ENCODE measurements around the gene KRT71. TPM values are rescaled to one million over a fixed set of nuclear protein-coding genes. Genes with fewer than 3 reads are reported as not detected.

Gene KRT71
- not detected in 3 replicates for total RNA-seq (2021)
- not detected for Bru-seq, nascent RNA
- long read RNA-seq, experiment 1, result 0 reads
- long read RNA-seq, experiment 2, result 0 reads
- long read RNA-seq, experiment 3, result 0 reads

- Mint-ChIP-seq H3K27ac (no peak within 1 kb of the TSS), H3K9me3 (no peaks in the 10 kb centered on the region), H3K27me3 (ENCODE audit: low read depth) (peaks cover 2% of the 10 kb centered on the region; the same call in 1 of the 2 replicates), H3K36me3 (no peaks in the 10 kb centered on the region), H3K4me1 (no peaks in the 10 kb centered on the region), H3K4me3 (no peak within 1 kb of the TSS)
- TF ChIP-seq RORB (CRISPR knock-in tag; IDR thresholded peaks at IDR 0.05) (no peak), RELA (CRISPR knock-in tag; IDR thresholded peaks at IDR 0.05; ENCODE audit: borderline replicate concordance) (no peak), KAT7 (CRISPR knock-in tag; IDR thresholded peaks at IDR 0.05; ENCODE audit: borderline replicate concordance) (no peak), ZNF425 (CRISPR knock-in tag; conservative IDR thresholded peaks at IDR 0.05) (no peak), ARID4B (CRISPR knock-in tag; IDR thresholded peaks at IDR 0.05; ENCODE audit: borderline replicate concordance) (no peak)
- ChIA-PET CTCF (interaction anchor here (1.2 to 2.7 kb wide), 3 partner anchors 9 to 318 kb away, joined by 3 to 10 read pairs (median 7); no protein-coding TSS in a partner anchor), POLR2A (no interaction called here)
- ATAC-seq, result no peak
- no peak for DNase-seq (ENCODE audit: low spot score)
These were observed at the start of gene KRT71 for GRCh38 chr12:52552681-52553195. TSS of gene KRT71 (minus strand) at chr12:52553145. CDS start at chr12:52553077, 68 bp downstream.

GRCh38 chr12:52602552-52602951, 49.6 kb upstream of the KRT71 start:
- Mint-ChIP-seq H3K27ac (no peak overlapping the region), H3K27me3 (ENCODE audit: low read depth) (peaks cover 33% of the 10 kb centered on the region), H3K36me3 (no peaks in the 10 kb centered on the region), H3K4me3 (no peak overlapping the region), H3K9me3 (no peaks in the 10 kb centered on the region), H3K4me1 (no peaks in the 10 kb centered on the region)
- ATAC-seq (no peak), DNase-seq (ENCODE audit: low spot score) (no peak)
- ChIA-PET POLR2A (interaction anchor here (0.6 kb wide), 1 partner anchor 251 kb away, joined by 3 read pairs; no protein-coding TSS in a partner anchor), CTCF (interaction anchor here (2.1 kb wide), 1 partner anchor 8 kb away, joined by 8 read pairs; no protein-coding TSS in a partner anchor)
- no peak for TF ChIP-seq E2F5 (CRISPR knock-in tag; IDR thresholded peaks at IDR 0.05)
- no peak for TF ChIP-seq ZMAT4 (CRISPR knock-in tag; IDR thresholded peaks at IDR 0.05)
- TF ChIP-seq ZNF396 (CRISPR knock-in tag; IDR thresholded peaks at IDR 0.05; ENCODE audit: borderline replicate concordance), result no peak
- no peak for TF ChIP-seq ZNF423 (CRISPR knock-in tag; IDR thresholded peaks at IDR 0.05)
- no peak for TF ChIP-seq AR (CRISPR knock-in tag; IDR thresholded peaks at IDR 0.05)
- no peak for TF ChIP-seq EMX1 (CRISPR knock-in tag; IDR thresholded peaks at IDR 0.05)
- no peak for TF ChIP-seq NR3C1 (CRISPR knock-in tag; conservative IDR thresholded peaks at IDR 0.05; ENCODE audit: low read depth)
- no peak for TF ChIP-seq ZNF121 (CRISPR knock-in tag; IDR thresholded peaks at IDR 0.05)
- no peak for TF ChIP-seq PRDM15 (CRISPR knock-in tag; IDR thresholded peaks at IDR 0.05)
- no peak for TF ChIP-seq AFF4 (CRISPR knock-in tag; IDR thresholded peaks at IDR 0.05; ENCODE audit: borderline replicate concordance)

All from WTC11 (cell line).